ENCODE measurements around the gene DPT.
"Not testable (repeated sequence)": the region's sequence is repeated elsewhere in the genome, so short reads cannot be mapped to it uniquely, and the experiment has no call there.

The DPT gene

GRCh38 chr1:168728473-168729404 lies at the start of gene DPT:
TSS of gene DPT (minus strand) at chr1:168729206. CDS start at chr1:168729174, 32 bp downstream.
- DNase-seq: no peak

- no peak for DNase-seq
Observed at GRCh38 chr1:168775366-168775765, 46.4 kb upstream of the DPT start.

- DNase-seq: no peak
Observed at GRCh38 chr1:168774241-168774640, 45.2 kb upstream of the DPT start.

GRCh38 chr1:168772428-168773060 lies 43.5 kb upstream of the DPT start:
- DNase-seq: no peak

GRCh38 chr1:168771104-168771630 lies 42.2 kb upstream of the DPT start:
- DNase-seq: no peak

GRCh38 chr1:168769893-168770292 lies 40.9 kb upstream of the DPT start:
- DNase-seq: not testable (repeated sequence)

- DNase-seq: no peak
Observed at GRCh38 chr1:168767894-168768584, 39.0 kb upstream of the DPT start.

- no peak for DNase-seq
Observed at GRCh38 chr1:168766568-168766967, 37.6 kb upstream of the DPT start.

- peak in 1 of 3 donors; percentile 3 for DNase-seq
Observed at GRCh38 chr1:168763031-168763430, 34.0 kb upstream of the DPT start.

GRCh38 chr1:168762473-168762872 lies 33.5 kb upstream of the DPT start:
- no peak for DNase-seq

- DNase-seq: no peak
Observed at GRCh38 chr1:168760781-168761180, 31.8 kb upstream of the DPT start.

- no peak for DNase-seq
Observed at GRCh38 chr1:168760241-168760640, 31.2 kb upstream of the DPT start.

- no peak for DNase-seq
Observed at GRCh38 chr1:168759077-168759476, 30.1 kb upstream of the DPT start.

GRCh38 chr1:168758503-168758902 lies 29.5 kb upstream of the DPT start:
- no peak for DNase-seq

GRCh38 chr1:168755800-168756418 lies 26.9 kb upstream of the DPT start:
- DNase-seq: no peak

- DNase-seq: no peak
Observed at GRCh38 chr1:168752171-168752832, 23.3 kb upstream of the DPT start.

- no peak for DNase-seq
Observed at GRCh38 chr1:168751195-168751650, 22.2 kb upstream of the DPT start.

- no peak for DNase-seq
Observed at GRCh38 chr1:168742994-168743650, 14.1 kb upstream of the DPT start.

GRCh38 chr1:168742386-168742785 lies 13.4 kb upstream of the DPT start:
- no peak for DNase-seq

GRCh38 chr1:168739908-168740307 lies 10.9 kb upstream of the DPT start:
- no peak for DNase-seq

GRCh38 chr1:168736520-168736919 lies 7.5 kb upstream of the DPT start:
- DNase-seq: no peak

GRCh38 chr1:168735974-168736373 lies 7.0 kb upstream of the DPT start:
- DNase-seq: no peak
